H1 (cell line): ENCODE measurements around the gene MRPL17. TPM values are rescaled to one million over a fixed set of nuclear protein-coding genes. Genes with fewer than 3 reads are reported as not detected.

Experiments
- CTCF ChIA-PET: fragments of 300-600 bp; sonication (Branson Sonifier 250); formaldehyde crosslinking; loops from one replicate; lab custom pipeline; 2021; ENCODE audit not compliant: partially characterized antibody; lab: Charles Lee
- POLR2A ChIA-PET: fragments of 300-600 bp; sonication (Branson Sonifier 250); formaldehyde crosslinking; loops from one replicate; lab custom pipeline; 2021; ENCODE audit warnings: inconsistent platforms; ENCODE audit not compliant: partially characterized antibody; lab: Charles Lee
- DNase-seq, 2 experiments: peaks; one replicate each; pipeline versions ENCODE4 v3.0.0 to v3.0.0-alpha.2; 2010 to 2022; ENCODE audit warnings: low spot score in 2 of 2, low read depth in 1 of 2, mixed read lengths in 1 of 2
- FAIRE-seq: peaks from 2 replicates; lab custom pipeline; 2011; peaks lifted over from hg19 to GRCh38; lab: Jason Lieb, UNC
- H2AFZ ChIP-seq: 2 replicates; pipeline ENCODE4 v1.8.1; 2012; ENCODE audit warnings: low read length, inconsistent platforms
- H2AK5ac ChIP-seq: 2 replicates; pipeline ENCODE4 v1.6.1; 2013; ENCODE audit warnings: low read depth, low read length
- H2BK120ac ChIP-seq: replicated peaks from 2 replicates; pipeline ENCODE3; 2013; ENCODE audit warnings: low read depth, low read length, inconsistent platforms
- H2BK12ac ChIP-seq: 2 replicates; pipeline ENCODE4 v1.6.1; 2013; ENCODE audit warnings: low read depth, low read length
- H2BK15ac ChIP-seq: 2 replicates; pipeline ENCODE4 v1.6.1; 2013; ENCODE audit warnings: low read length
- H2BK20ac ChIP-seq: 2 replicates; pipeline ENCODE4 v1.6.1; 2013; ENCODE audit warnings: low read length
- H2BK5ac ChIP-seq: 2 replicates; pipeline ENCODE4 v1.6.1; 2013; ENCODE audit warnings: low read depth, low read length
- H3K14ac ChIP-seq: 2 replicates; pipeline ENCODE4 v1.6.1; 2013; ENCODE audit warnings: inconsistent platforms; ENCODE audit not compliant: insufficient read length
- H3K18ac ChIP-seq: 2 replicates; pipeline ENCODE4 v1.6.1; 2013; ENCODE audit warnings: low read length; ENCODE audit errors: extremely low read depth
- H3K23ac ChIP-seq: 2 replicates; pipeline ENCODE4 v1.6.1; 2013; ENCODE audit warnings: inconsistent platforms; ENCODE audit not compliant: insufficient read length
- H3K23me2 ChIP-seq: 2 replicates; pipeline ENCODE4 v1.6.1; 2013; ENCODE audit warnings: low read depth, low read length
- H3K27ac ChIP-seq: 2 replicates; pipeline ENCODE4 v1.6.1; 2011; ENCODE audit warnings: low read depth, low read length, inconsistent platforms
- H3K27me3 ChIP-seq, 4 experiments: replicated peaks in 1 of 4; 1 replicate in 1 of 4; 2 replicates in 3 of 4; pipeline versions ENCODE4 v1.6.1 to v1.8.1; 2011 to 2013; ENCODE audit warnings: low read length in 3 of 4, mild to moderate bottlenecking in 3 of 4, inconsistent platforms in 2 of 4, mixed read lengths in 2 of 4, moderate library complexity in 1 of 4; ENCODE audit not compliant: control insufficient read depth in 3 of 4, insufficient read depth in 3 of 4; ENCODE audit errors: extremely low read depth in 1 of 4
- H3K36me3 ChIP-seq, 4 experiments: 2 replicates each; pipeline versions ENCODE4 v1.6.1 to v1.8.1; 2011 to 2013; ENCODE audit warnings: mild to moderate bottlenecking in 4 of 4, low read length in 3 of 4, moderate library complexity in 2 of 4, control low read depth in 1 of 4, inconsistent platforms in 1 of 4; ENCODE audit not compliant: insufficient read depth in 4 of 4, control insufficient read depth in 2 of 4
- H3K4ac ChIP-seq: replicated peaks from 2 replicates; pipeline ENCODE3; 2013; ENCODE audit warnings: low read length, low read depth, mixed read lengths, inconsistent platforms; ENCODE audit not compliant: insufficient read length
- H3K4me1 ChIP-seq, 4 experiments: replicated peaks in 1 of 4; 1 replicate in 1 of 4; 2 replicates in 3 of 4; pipeline versions ENCODE4 v1.6.1 to v1.8.1; 2011 to 2013; ENCODE audit warnings: low read length in 3 of 4, inconsistent platforms in 2 of 4, mixed read lengths in 1 of 4; ENCODE audit not compliant: insufficient read depth in 4 of 4, control insufficient read depth in 3 of 4
- H3K4me2 ChIP-seq, 2 experiments: 2 replicates each; pipeline versions ENCODE4 v1.6.1 to v1.8.1; 2011 to 2013; ENCODE audit warnings: low read depth in 2 of 2, low read length in 2 of 2, control low read depth in 1 of 2, inconsistent platforms in 1 of 2, mild to moderate bottlenecking in 1 of 2; ENCODE audit not compliant: insufficient read depth in 1 of 2
- H3K4me3 ChIP-seq, 4 experiments: fragments of 200-600, 300-600 bp in 1 of 4; sonication (generic), shearing (Covaris generic), sonication (Bioruptor Twin) in 1 of 4; 2 replicates each; pipeline versions ENCODE4 v1.5.1 to v1.8.1; 2011 to 2016; ENCODE audit warnings: low read length in 4 of 4, low read depth in 3 of 4, control low read depth in 2 of 4, inconsistent platforms in 2 of 4, mild to moderate bottlenecking in 2 of 4, mixed read lengths in 1 of 4, moderate library complexity in 1 of 4; ENCODE audit not compliant: insufficient read depth in 2 of 4; ENCODE audit errors: extremely low read depth in 1 of 4
- H3K56ac ChIP-seq: replicated peaks from 2 replicates; pipeline ENCODE3; 2013; ENCODE audit warnings: low read depth, mild to moderate bottlenecking, mixed read lengths, low read length, inconsistent platforms; ENCODE audit not compliant: insufficient read length
- H3K79me1 ChIP-seq: 2 replicates; pipeline ENCODE4 v1.6.1; 2013; ENCODE audit warnings: low read depth, low read length, control low read depth
- H3K79me2 ChIP-seq, 2 experiments: 2 replicates each; pipeline versions ENCODE4 v1.6.1 to v1.8.1; 2012 to 2013; ENCODE audit warnings: low read length in 2 of 2, mild to moderate bottlenecking in 2 of 2, inconsistent platforms in 1 of 2; ENCODE audit not compliant: insufficient read depth in 2 of 2, control insufficient read depth in 1 of 2
- H3K9ac ChIP-seq, 4 experiments: replicated peaks in 1 of 4; 1 replicate in 1 of 4; 2 replicates in 3 of 4; pipeline versions ENCODE4 v1.6.1 to v1.8.1; 2011 to 2013; ENCODE audit warnings: low read depth in 3 of 4, low read length in 3 of 4, control low read depth in 2 of 4, mild to moderate bottlenecking in 2 of 4, moderate library complexity in 2 of 4, inconsistent platforms in 1 of 4; ENCODE audit errors: extremely low read depth in 1 of 4
- H3K9me3 ChIP-seq, 2 experiments: 2 replicates each; pipeline versions ENCODE4 v1.6.1 to v1.8.1; 2012 to 2013; ENCODE audit warnings: mild to moderate bottlenecking in 2 of 2, moderate library complexity in 2 of 2, control low read depth in 1 of 2, inconsistent platforms in 1 of 2, low read depth in 1 of 2, low read length in 1 of 2, mixed read lengths in 1 of 2; ENCODE audit not compliant: insufficient read depth in 2 of 2
- H4K20me1 ChIP-seq, 2 experiments: replicated peaks in 1 of 2; 2 replicates each; pipeline versions ENCODE3 to v1.8.1; 2011 to 2013; ENCODE audit warnings: inconsistent platforms in 2 of 2, low read length in 2 of 2, mild to moderate bottlenecking in 1 of 2; ENCODE audit not compliant: insufficient read depth in 2 of 2, control insufficient read depth in 1 of 2
- H4K5ac ChIP-seq: 2 replicates; pipeline ENCODE4 v1.6.1; 2013; ENCODE audit warnings: low read length, low read depth, mixed read lengths, inconsistent platforms; ENCODE audit not compliant: insufficient read length
- H4K8ac ChIP-seq: 2 replicates; pipeline ENCODE4 v1.8.0; 2013; ENCODE audit warnings: mild to moderate bottlenecking, moderate library complexity, low read length, inconsistent platforms; ENCODE audit not compliant: insufficient read depth; ENCODE audit errors: extremely low read depth
- H4K91ac ChIP-seq: replicated peaks from 2 replicates; pipeline ENCODE3; 2013; ENCODE audit warnings: low read length, mixed read lengths, inconsistent platforms; ENCODE audit not compliant: insufficient read length
- BCL11A ChIP-seq, 2 experiments: IDR thresholded peaks; one replicate each; pipeline ENCODE4 v1.6.1; 2011; ENCODE audit warnings: low read depth in 2 of 2, low read length in 2 of 2, mild to moderate bottlenecking in 2 of 2
- BRCA1 ChIP-seq: IDR thresholded peaks from 2 replicates; pipeline ENCODE4 v1.6.1; 2012; ENCODE audit warnings: low read depth, low read length, improper control_type of control experiment
- CTBP2 ChIP-seq: IDR thresholded peaks from 2 replicates; pipeline ENCODE4 v1.7.0; 2011; ENCODE audit warnings: borderline replicate concordance, mild to moderate bottlenecking, moderate library complexity, mixed read lengths, low read length; ENCODE audit not compliant: insufficient read depth, insufficient read length
- E2F6 ChIP-seq: IDR thresholded peaks from 2 replicates; pipeline ENCODE4 v1.6.1; 2012; ENCODE audit warnings: inconsistent platforms
- GABPA ChIP-seq: IDR thresholded peaks from 2 replicates; pipeline ENCODE4 v1.6.1; 2011; ENCODE audit warnings: mild to moderate bottlenecking, low read length, moderate library complexity, borderline replicate concordance; ENCODE audit not compliant: insufficient read depth
- HDAC2 ChIP-seq, 2 experiments: fragments of 300-600 bp in 1 of 2; sonication (generic) in 1 of 2; IDR thresholded peaks; 2 replicates each; pipeline ENCODE4 v1.6.1; 2011 to 2012; ENCODE audit warnings: low read depth in 2 of 2, low read length in 2 of 2, mild to moderate bottlenecking in 2 of 2, moderate library complexity in 2 of 2, borderline replicate concordance in 1 of 2, inconsistent platforms in 1 of 2
- KDM1A ChIP-seq: fragments of 200-600, 300-600 bp; sonication (generic); IDR thresholded peaks from 2 replicates; pipeline ENCODE4 v1.7.1; 2016; ENCODE audit warnings: mild to moderate bottlenecking, low read length, borderline replicate concordance
- SAP30 ChIP-seq: fragments of 300-600 bp; sonication (generic); IDR thresholded peaks from 2 replicates; pipeline ENCODE4 v1.7.1; 2012; ENCODE audit warnings: low read length, moderate library complexity, mild to moderate bottlenecking, inconsistent platforms; ENCODE audit not compliant: insufficient read depth, insufficient replicate concordance
- USF2 ChIP-seq: IDR thresholded peaks from 2 replicates; pipeline ENCODE4 v1.6.1; 2011; ENCODE audit warnings: low read length, improper control_type of control experiment
- ZNF274 ChIP-seq: IDR thresholded peaks from 2 replicates; pipeline ENCODE4 v1.7.0; 2012; ENCODE audit warnings: low read length, borderline replicate concordance; ENCODE audit errors: extremely low read depth
- WGBS, 2 experiments: shearing (Covaris generic) in 1 of 2; methylation state at CpG; one replicate each; pipeline versions ENCODE4 v1.1.6 to v1.1.7; 2013 to 2015; ENCODE audit warnings: low lambda C conversion rate in 2 of 2, mixed read lengths in 2 of 2, inconsistent platforms in 1 of 2, low coverage in 1 of 2, missing lambda C conversion rate in 1 of 2; ENCODE audit not compliant: insufficient replicate concordance in 2 of 2, insufficient coverage in 1 of 2, insufficient read length in 1 of 2; ENCODE audit errors: extremely low coverage in 1 of 2, missing lambda C conversion rate in 1 of 2; 5-methylcytosine and 5-hydroxymethylcytosine counted together
- polyA plus RNA-seq, 7 experiments: library from polyadenylated mRNA; depleted of rRNA in 3 of 7; stranded (reverse) in 5 of 7; unstranded in 2 of 7; fragments of >200 nt in 5 of 7; fragments of 200-250 nt in 2 of 7; gene quantifications; 1 replicate in 5 of 7; 2 replicates in 1 of 7; 4 replicates in 1 of 7; pipeline versions ENCODE4 v1.2.1 to v1.2.3, GENCODE V29; 2011 to 2013; ENCODE audit warnings: missing spikeins in 2 of 7, mixed read lengths in 2 of 7
- total RNA-seq: library from RNA; stranded (reverse); fragmentation: NEBNext Ultra II Directional; extraction: Animal tissue kit (Norgen Biotek cat#: 25700); gene quantifications from 2 replicates; pipeline ENCODE4 v1.2.1, GENCODE V29; 2021

MRPL17 gene
- total and polyA plus RNA-seq, 2 of the 8 experiments (the other 6 are each of a cell fraction or from before 2014, with no cell fraction given): 55.7 to 70.5 TPM

GRCh38 chr11:6636480-6636879 lies 46.7 kb downstream of the MRPL17 start:
- POLR2A ChIA-PET: interaction anchor here (1.3 kb wide), 1 partner anchor 29 kb away, joined by 5 read pairs; no protein-coding TSS in a partner anchor
- H3K4me2 ChIP-seq: no peak overlapping the region
- no peak for FAIRE-seq

More at GRCh38 chr11:6636480-6636879, 46.7 kb downstream of the MRPL17 start:
- H3K14ac ChIP-seq: no peak overlapping the region
- H3K18ac ChIP-seq: no peak overlapping the region
- H3K79me2 ChIP-seq: no peaks in the 10 kb centered on the region
- WGBS, 2 experiments: 92% methylated on average over 3 of the region's 3 CpGs; no CpG with 5 or more reads in 1 of the 2 experiments
- DNase-seq: no peak
- H3K4me1 ChIP-seq: no peaks in the 10 kb centered on the region
- H3K36me3 ChIP-seq: no peaks in the 10 kb centered on the region; a peak in 1 of 8 replicates
- H2BK20ac ChIP-seq: no peak overlapping the region
- no peak overlapping the region for H4K8ac ChIP-seq
- peaks cover 1 to 4% of the 10 kb centered on the region in 2 experiments for H4K20me1 ChIP-seq
- H3K9me3 ChIP-seq: no peaks in the 10 kb centered on the region
- TF ChIP-seq SAP30 (no peak), E2F6 (no peak), HDAC2 (IDR thresholded peaks at IDR 0.05; ENCODE audit: borderline replicate concordance in 1 of 2, low read depth in 2 of 2, low read length in 2 of 2) (no peak), ZNF274 (no peak), USF2 (no peak), CTBP2 (no peak), KDM1A (no peak), BRCA1 (no peak), BCL11A (IDR thresholded peaks at IDR 0.05; ENCODE audit: low read depth in 2 of 2, low read length in 2 of 2) (no peak), GABPA (no peak)
- H4K91ac ChIP-seq: no peak overlapping the region
- no peak overlapping the region for H3K27ac ChIP-seq
- H3K56ac ChIP-seq: no peak overlapping the region
- no peak overlapping the region for H2AK5ac ChIP-seq
- no peak overlapping the region for H2BK120ac ChIP-seq
- no peak overlapping the region for H3K4me3 ChIP-seq
- no peak overlapping the region for H3K23ac ChIP-seq
- H3K4ac ChIP-seq: no peak overlapping the region
- no peak overlapping the region for H4K5ac ChIP-seq
- no peak overlapping the region for H2BK12ac ChIP-seq
- no peak overlapping the region for H3K9ac ChIP-seq
- CTCF ChIA-PET: interaction anchor here (1.4 kb wide), 1 partner anchor 67 kb away, joined by 3 read pairs; no protein-coding TSS in a partner anchor
- no peak overlapping the region for H2BK15ac ChIP-seq
- no peak overlapping the region for H2BK5ac ChIP-seq
- no peak overlapping the region for H2AFZ ChIP-seq
- no peaks in the 10 kb centered on the region for H3K23me2 ChIP-seq
- H3K27me3 ChIP-seq: peaks cover 0 to 10% (median 6%) of the 10 kb centered on the region in 4 experiments; a peak in 6 of 7 replicates
- no peaks in the 10 kb centered on the region for H3K79me1 ChIP-seq
